Stimulated activated CD4-positive, alpha-beta T cell treated with anti-CD3 and anti-CD28 coated beads, Interleukin-2, amount 100 ng/mL, for 48 hours (primary cell): ENCODE measurements around the gene IPO8.
"Not testable (repeated sequence)": the region's sequence is repeated elsewhere in the genome, so short reads cannot be mapped to it uniquely, and the experiment has no call there.

Experiments
- DNase-seq, 2 donors: peaks; one replicate each; pipeline ENCODE4 v3.0.0-alpha.2; 2020

The IPO8 gene

DNA sequence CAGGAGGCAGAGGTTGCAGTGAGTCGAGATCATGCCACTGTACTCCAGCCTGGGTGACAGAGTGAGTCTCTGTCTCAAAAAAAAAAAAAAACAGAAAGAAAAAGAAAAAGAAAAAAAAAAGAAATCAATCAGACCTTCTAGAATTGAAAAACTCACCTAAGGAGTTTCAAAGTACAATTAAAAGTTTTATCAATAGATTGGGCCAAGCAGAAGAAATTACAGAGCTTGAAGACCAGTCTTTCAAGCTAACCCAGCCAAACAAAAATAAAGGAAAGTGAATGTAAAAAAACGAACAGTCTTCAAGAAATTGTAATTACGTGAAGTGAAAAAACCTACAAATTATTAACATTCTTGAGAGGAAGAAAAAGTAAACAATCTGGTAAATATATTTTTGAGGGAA, 93.0 kb downstream of the IPO8 start:
- no peak for DNase-seq

DNA sequence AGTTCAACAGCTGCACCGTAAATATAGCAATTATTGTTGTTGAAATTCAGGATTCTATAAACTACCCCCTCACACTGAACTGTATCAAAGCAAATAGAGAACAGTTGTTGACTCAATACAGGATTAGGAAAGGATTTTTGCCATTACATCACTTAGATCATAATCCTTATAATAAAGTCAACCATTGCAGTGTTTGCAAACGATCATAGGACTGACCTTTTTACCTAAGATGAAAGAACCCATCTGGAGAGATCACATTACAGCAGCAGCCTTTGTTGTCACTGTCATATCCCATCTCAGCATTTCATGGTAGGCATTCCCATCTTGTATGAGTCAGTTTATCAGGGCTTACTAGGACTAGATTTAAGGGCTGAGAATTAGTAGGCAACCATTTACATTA, 96.1 kb downstream of the IPO8 start:
- DNase-seq = no peak

DNA sequence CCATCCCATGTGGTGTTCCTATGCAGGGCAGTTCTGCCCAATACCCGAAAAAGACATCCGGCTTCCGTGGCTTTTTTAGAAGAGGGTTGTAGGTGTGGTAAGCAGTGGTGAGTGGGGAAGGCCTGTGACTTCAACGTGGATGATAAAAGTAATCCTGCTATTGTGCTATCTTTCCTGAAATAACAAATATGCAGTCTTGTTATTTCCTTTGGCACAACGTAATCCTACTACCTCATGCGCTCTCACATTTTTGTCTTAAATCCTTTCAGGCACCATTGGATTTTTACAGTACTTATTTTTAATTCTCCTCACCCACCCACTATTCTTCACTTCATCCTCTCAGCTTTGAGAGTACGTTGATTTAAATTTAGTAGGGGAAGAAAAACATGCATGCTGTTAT, 96.8 kb downstream of the IPO8 start:
- DNase-seq = no peak

DNA sequence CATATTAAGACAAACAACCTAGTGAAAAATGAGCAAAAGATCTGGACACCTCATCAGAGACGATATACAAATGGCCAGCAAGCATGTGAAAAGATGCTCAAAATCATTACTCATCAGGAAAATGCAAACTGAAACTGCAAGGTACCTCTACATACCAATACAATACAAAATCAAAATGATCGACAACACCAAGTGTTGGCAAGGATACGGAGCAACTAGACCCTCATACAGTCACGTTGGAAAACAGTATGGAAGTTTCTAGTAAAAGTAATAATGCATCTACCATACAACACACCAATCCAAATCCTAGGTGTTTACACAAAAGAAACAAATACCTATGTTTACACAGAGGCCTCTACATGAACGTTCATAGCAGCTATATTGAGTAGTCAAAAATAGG, 99.9 kb downstream of the IPO8 start:
- DNase-seq = no peak

- no peak for DNase-seq
Observed at GRCh38 chr12:30594509-30594908, 101.2 kb downstream of the IPO8 start.

DNA sequence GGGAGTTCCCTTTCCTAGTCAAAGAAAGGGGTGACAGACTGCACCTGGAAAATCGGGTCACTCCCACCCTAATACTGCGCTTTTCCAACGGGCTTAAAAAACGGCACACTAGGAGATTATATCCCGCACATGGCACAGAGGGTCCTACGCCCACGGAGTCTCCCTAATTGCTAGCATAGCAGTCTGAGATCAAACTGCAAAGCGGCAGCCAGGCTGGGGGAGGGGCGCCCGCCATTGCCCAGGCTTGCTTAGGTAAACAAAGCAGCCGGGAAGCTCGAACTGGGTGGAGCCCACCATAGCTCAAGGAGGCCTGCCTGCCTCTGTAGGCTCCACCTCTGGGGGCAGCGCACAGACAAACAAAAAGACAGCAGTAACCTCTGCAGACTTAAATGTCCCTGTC, 107.1 kb downstream of the IPO8 start:
- DNase-seq = not testable (repeated sequence)

GRCh38 chr12:30587782-30588181, 107.9 kb downstream of the IPO8 start:
- DNase-seq = no peak

DNA sequence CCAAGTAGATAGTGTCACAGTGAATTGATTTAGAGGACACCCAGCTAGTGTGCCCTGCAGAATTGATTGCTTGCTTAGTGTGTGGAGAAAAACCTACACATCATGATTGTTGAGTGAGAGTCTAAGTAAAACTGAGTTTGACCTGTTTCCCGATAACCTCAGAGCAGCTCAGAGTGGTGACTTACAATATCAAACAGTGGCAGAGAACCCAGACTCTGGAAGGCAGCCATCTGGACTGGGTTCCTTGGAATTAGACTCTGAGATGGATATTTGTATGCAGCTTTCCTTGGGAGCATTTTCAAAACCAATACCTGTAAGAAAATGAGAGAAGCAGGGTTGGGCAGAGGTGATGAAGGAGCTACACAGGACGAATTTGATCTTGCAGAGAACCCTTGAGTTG, 109.8 kb downstream of the IPO8 start:
- DNase-seq = no peak

DNA sequence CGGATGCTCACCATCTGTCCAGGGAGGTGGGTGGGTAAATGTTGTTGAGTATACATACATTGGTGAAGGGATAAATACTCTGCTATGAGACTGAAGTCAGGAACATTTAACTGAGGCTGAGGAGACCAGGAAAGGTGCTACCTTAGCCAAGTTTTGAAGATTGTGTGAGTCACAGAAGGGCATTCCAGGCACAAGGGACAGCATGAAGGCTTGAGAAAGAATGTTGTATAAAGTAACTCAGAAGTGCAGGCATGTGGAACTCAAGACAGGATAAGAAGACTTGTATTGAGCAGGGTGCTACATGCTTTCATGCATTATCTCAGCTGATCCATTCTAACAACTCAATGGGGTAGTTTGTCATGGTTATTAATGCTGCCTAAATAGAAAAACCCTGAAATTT, 112.7 kb downstream of the IPO8 start:
- DNase-seq = no peak

- DNase-seq = no peak
Observed at GRCh38 chr12:30580344-30580743, 115.3 kb downstream of the IPO8 start.
